GM12872 (cell line): Measurements from ENCODE around the gene FAM234B.

ENCODE experiments used
- TF ChIP-seq, protein P1 (sequence below): IDR thresholded peaks from 3 replicates; pipeline ENCODE4 v1.5.1; 2011; ENCODE audit warnings: low read depth, mild to moderate bottlenecking, low read length, moderate library complexity; ENCODE audit not compliant: insufficient read depth

The FAM234B gene

DNA sequence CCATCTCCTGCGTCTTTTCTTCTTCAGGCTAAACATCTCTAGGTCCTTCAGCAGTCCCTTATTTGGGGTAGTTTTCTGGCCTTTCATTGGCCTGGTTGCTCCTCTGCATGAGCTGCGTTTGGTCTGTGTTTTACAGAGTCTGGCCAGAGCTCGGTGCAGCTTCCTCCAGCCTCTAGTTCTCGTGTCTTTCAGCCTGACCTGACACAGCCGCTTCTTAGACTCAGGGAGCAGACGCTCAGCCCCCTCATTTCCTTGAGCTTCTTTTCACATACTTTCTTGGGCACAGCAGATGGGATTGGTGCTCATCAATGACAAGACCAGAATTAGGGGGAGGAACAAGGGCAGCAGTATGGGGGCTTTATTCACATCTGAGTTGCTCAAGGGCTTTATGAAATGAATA is 72.8 kb downstream of the FAM234B start:
- TF ChIP-seq, protein P1, sequence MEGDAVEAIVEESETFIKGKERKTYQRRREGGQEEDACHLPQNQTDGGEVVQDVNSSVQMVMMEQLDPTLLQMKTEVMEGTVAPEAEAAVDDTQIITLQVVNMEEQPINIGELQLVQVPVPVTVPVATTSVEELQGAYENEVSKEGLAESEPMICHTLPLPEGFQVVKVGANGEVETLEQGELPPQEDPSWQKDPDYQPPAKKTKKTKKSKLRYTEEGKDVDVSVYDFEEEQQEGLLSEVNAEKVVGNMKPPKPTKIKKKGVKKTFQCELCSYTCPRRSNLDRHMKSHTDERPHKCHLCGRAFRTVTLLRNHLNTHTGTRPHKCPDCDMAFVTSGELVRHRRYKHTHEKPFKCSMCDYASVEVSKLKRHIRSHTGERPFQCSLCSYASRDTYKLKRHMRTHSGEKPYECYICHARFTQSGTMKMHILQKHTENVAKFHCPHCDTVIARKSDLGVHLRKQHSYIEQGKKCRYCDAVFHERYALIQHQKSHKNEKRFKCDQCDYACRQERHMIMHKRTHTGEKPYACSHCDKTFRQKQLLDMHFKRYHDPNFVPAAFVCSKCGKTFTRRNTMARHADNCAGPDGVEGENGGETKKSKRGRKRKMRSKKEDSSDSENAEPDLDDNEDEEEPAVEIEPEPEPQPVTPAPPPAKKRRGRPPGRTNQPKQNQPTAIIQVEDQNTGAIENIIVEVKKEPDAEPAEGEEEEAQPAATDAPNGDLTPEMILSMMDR: no peak

DNA sequence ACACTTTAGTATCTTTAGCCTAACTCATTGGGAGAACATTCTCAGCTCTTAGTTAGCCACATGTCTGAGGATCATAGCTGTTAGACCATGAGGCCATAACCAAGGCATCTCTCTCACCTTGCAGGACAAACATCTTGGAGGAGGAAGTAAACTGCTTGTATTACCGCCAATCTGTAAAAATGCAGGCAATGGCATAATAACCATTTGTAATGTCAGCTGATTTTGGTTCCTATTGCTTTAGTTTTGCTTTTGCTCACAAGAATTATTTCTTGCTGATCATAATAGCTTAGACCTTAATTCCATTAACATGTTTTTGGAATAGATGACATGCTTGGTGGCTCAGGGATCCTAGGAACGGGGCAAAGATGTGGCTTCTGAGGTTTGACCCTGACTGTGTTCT is 75.6 kb downstream of the FAM234B start:
- TF ChIP-seq, protein P1: no peak

DNA sequence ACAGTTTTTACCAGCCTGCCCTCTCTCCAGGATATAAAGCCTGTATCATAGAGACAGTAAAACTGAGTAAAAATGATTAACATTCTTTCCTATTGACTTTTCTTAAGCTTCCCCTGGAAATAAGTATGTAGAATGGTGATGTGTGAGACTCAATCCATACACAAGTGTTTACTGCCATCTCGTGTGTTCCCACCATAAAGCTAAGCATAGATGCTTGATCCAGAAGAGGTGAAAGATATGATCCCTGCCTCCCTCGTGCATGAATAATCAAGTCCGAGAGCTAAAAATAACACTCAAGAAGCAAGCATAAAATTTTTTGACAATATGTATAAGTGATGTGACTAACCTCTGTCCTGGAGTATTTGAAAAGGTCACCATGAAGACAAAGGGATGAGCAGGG is 76.2 kb downstream of the FAM234B start:
- TF ChIP-seq, protein P1: no peak

DNA sequence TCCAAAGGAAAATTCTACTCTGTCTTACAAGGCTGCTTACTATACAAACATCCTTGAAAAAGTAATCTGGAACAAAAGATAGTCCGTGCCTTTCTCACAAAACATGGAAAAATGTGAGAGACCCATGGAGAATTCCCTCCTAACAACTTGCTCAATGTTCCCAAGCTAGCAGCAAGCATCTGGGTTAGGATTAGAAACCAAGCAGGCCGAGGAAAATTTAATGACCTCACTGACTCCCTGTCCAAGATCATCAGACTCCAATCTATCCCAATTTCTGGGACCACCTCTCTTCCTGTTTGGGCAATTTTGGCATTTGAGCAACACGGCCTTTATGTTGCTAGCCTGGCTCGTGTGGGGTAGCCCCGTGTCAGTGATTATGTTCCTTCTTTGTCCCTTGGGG is 77.4 kb downstream of the FAM234B start:
- TF ChIP-seq, protein P1: no peak

DNA sequence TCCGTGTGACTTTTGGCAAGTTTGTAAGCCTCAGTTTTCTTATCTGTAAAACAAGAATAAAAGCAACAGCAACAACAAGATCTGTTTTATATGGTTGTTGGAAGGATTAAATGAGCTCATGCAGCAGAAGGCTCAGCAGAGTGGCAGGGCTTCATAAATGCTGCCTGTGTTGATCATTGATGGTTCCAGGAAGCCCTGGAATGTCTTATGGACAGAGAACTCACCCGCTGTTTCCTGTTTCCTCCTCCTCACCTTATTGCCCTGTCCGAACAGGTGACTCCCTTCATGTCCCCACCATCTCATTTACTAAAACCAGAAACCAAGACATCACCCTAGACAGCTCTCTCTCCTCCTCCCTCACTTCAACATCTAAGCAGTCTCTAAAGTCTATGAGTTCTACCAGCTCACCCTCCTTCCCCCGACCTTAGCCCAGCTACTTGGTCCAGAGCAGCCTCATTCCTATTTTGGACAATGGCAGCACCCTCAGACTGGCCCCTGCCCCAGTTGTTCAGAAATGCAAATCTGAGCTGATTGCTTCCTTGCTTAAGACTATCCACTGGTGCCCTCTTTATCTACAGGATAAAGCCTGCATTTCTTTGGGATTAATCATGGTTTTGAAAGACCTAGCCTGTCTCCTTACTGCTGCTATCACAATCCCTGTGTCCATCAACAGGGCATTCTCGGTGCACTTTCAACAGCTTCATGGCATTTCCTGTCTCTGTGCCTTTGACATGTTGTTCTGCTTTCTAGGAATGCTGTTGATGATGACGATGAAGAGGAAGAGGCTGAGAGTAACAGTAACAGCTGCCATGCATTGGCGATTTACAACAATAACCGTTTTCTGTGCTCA is 80.7 kb downstream of the FAM234B start:
- TF ChIP-seq, protein P1: no peak

DNA sequence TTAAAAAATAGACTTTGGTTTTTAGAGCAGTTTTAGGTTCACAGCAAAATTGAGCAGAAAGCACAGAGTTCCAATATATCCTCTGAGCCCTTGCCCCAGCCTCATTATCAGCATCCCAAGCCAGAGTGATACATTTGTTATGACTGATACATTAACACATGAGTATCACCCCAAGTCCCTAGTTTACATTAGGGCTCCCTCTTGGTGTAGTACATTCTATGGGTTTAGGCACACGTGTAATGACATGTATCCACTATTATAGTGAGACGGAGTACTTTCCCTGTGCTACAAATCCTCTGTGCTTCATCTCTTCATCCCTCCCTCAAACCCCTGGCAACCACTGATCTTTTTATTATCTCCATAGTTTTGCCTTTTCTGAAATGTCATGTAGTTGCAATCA is 81.8 kb downstream of the FAM234B start:
- TF ChIP-seq, protein P1: no peak

DNA sequence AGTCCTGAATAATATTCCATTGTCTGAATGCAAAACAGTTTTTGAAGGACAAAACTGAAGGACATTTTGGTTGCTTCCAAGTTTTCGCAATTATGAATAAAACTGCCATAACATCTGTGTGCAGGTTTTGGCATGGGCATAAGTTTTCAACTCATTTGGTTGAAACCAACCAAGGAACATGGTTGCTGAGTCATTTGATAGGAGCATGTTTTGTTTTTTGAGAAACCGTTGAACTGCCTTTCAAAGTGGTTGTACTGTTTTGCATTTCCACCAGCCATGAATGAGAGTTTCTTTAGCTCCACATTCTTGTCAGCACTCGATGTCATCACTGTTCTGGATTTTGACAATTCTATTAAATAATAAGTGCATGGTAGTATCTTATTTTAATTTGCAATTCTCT is 82.3 kb downstream of the FAM234B start:
- TF ChIP-seq, protein P1: no peak
